SK-N-SH (cell line): Measurements from ENCODE around the gene ZIC1. TPM values are rescaled to one million over a fixed set of nuclear protein-coding genes. Genes with fewer than 3 reads are reported as not detected.

Experiments used
- CTCF ChIA-PET: fragments of 300-600, 350-600 bp; formaldehyde crosslinking; extraction: SDS; loops from one replicate; lab custom pipeline; 2021; lab: Yijun Ruan, JAX
- POLR2A ChIA-PET: fragments of 350-600 bp; sonication (Branson Sonifier 250); formaldehyde crosslinking; extraction: SDS; loops from one replicate; lab custom pipeline; 2020; ENCODE audit warnings: antibody characterized with exemption, inconsistent platforms; lab: Yijun Ruan, JAX
- DNase-seq: peaks from one replicate; pipeline ENCODE4 v3.0.0; 2012
- H2AFZ ChIP-seq: fragments of 200-600 bp; sonication (generic); 2 replicates; pipeline ENCODE4 v1.8.1; 2016; ENCODE audit warnings: antibody characterized with exemption, mild to moderate bottlenecking, low read depth
- H3F3A ChIP-seq: fragments of 200-600 bp; sonication (generic); replicated peaks from 2 replicates; pipeline ENCODE3; 2016; ENCODE audit warnings: antibody characterized with exemption, mild to moderate bottlenecking; ENCODE audit not compliant: insufficient read depth
- H3K27ac ChIP-seq, 2 experiments: fragments of 200-500 bp in 1 of 2; fragments of 200-600 bp in 1 of 2; sonication (Bioruptor generic) in 1 of 2; sonication (generic), shearing (Covaris generic) in 1 of 2; 2 replicates each; pipeline versions ENCODE4 v1.5.1 to v1.6.1; 2014 to 2016; ENCODE audit warnings: low read depth in 2 of 2, inconsistent platforms in 1 of 2, low read length in 1 of 2, mild to moderate bottlenecking in 1 of 2, mixed read lengths in 1 of 2
- H3K27me3 ChIP-seq: fragments of 200-600 bp; sonication (generic), shearing (Covaris generic); 2 replicates; pipeline ENCODE4 v1.6.1; 2016; ENCODE audit warnings: mixed run types; ENCODE audit not compliant: insufficient read depth
- H3K36me3 ChIP-seq, 2 experiments: fragments of 200-500 bp in 1 of 2; fragments of 200-600 bp in 1 of 2; sonication (Bioruptor generic) in 1 of 2; sonication (generic) in 1 of 2; replicated peaks in 1 of 2; 2 replicates each; pipeline versions ENCODE3 to v1.5.1; 2014 to 2016; ENCODE audit warnings: low read length in 1 of 2, mild to moderate bottlenecking in 1 of 2; ENCODE audit not compliant: insufficient read depth in 2 of 2, control insufficient read depth in 1 of 2
- H3K4me1 ChIP-seq, 2 experiments: fragments of 200-500 bp in 1 of 2; fragments of 200-600 bp in 1 of 2; sonication (Bioruptor generic) in 1 of 2; sonication (generic), shearing (Covaris generic) in 1 of 2; 2 replicates each; pipeline versions ENCODE4 v1.5.1 to v1.6.1; 2014 to 2016; ENCODE audit warnings: low read depth in 1 of 2, low read length in 1 of 2, mixed run types in 1 of 2; ENCODE audit not compliant: insufficient read depth in 2 of 2, control insufficient read depth in 1 of 2
- H3K4me2 ChIP-seq: fragments of 200-600 bp; sonication (generic), shearing (Covaris generic); 2 replicates; pipeline ENCODE4 v1.6.1; 2017; ENCODE audit warnings: mixed run types
- H3K4me3 ChIP-seq, 2 experiments: fragments of 200-500 bp in 1 of 2; fragments of 200-600 bp in 1 of 2; sonication (Bioruptor generic) in 1 of 2; sonication (generic), shearing (Covaris generic) in 1 of 2; 2 replicates each; pipeline versions ENCODE4 v1.5.1 to v1.8.1; 2014 to 2016; ENCODE audit warnings: low read depth in 2 of 2, inconsistent platforms in 1 of 2, low read length in 1 of 2, mild to moderate bottlenecking in 1 of 2, mixed read lengths in 1 of 2, moderate library complexity in 1 of 2
- H3K79me2 ChIP-seq: fragments of 200-600 bp; sonication (generic); 2 replicates; pipeline ENCODE4 v1.8.1; 2017; ENCODE audit warnings: mild to moderate bottlenecking; ENCODE audit not compliant: insufficient read depth
- H3K9ac ChIP-seq: fragments of 200-600 bp; sonication (generic); 2 replicates; pipeline ENCODE4 v1.6.1; 2017; ENCODE audit warnings: mixed run types
- H3K9me2 ChIP-seq: fragments of 200-600 bp; sonication (generic); 2 replicates; pipeline ENCODE4 v1.6.1; 2017; ENCODE audit warnings: mixed run types
- H3K9me3 ChIP-seq: fragments of 200-600 bp; sonication (generic); 2 replicates; pipeline ENCODE4 v1.6.1; 2017; ENCODE audit warnings: mixed run types, mild to moderate bottlenecking, moderate library complexity
- H4K20me1 ChIP-seq: fragments of 200-600 bp; sonication (generic); 2 replicates; pipeline ENCODE4 v1.6.1; 2017; ENCODE audit warnings: mild to moderate bottlenecking, mixed run types; ENCODE audit not compliant: insufficient read depth
- CTCF ChIP-seq: fragments of 200-600 bp; sonication (generic); IDR thresholded peaks from 2 replicates; pipeline ENCODE4 v1.6.1; 2017; ENCODE audit warnings: antibody characterized with exemption, mild to moderate bottlenecking, moderate library complexity
- EP300 ChIP-seq, 2 experiments: IDR thresholded peaks; 2 replicates each; pipeline versions ENCODE4 v1.4.0 to v1.6.1; 2012; ENCODE audit warnings: borderline replicate concordance in 1 of 2, low read depth in 1 of 2, low read length in 1 of 2
- FOSL2 ChIP-seq: IDR thresholded peaks from 2 replicates; pipeline ENCODE4 v1.4.0; 2012; ENCODE audit warnings: low read depth, mild to moderate bottlenecking, moderate library complexity, borderline replicate concordance
- FOXJ3 ChIP-seq: sonication (generic); formaldehyde crosslinking; IDR thresholded peaks from 2 replicates; pipeline ENCODE4 v1.5.1; 2020; ENCODE audit warnings: mild to moderate bottlenecking, missing genetic modification reagents
- JUND ChIP-seq: IDR thresholded peaks from 2 replicates; pipeline ENCODE4 v1.4.0; 2012
- NRF1 ChIP-seq: IDR thresholded peaks from 2 replicates; pipeline ENCODE4 v1.6.1; 2012; ENCODE audit warnings: low read depth, mild to moderate bottlenecking, low read length
- PBX3 ChIP-seq: IDR thresholded peaks from 2 replicates; pipeline ENCODE4; 2012
- REST ChIP-seq: IDR thresholded peaks from 2 replicates; pipeline ENCODE4 v1.6.1; 2012; ENCODE audit warnings: mild to moderate bottlenecking, low read depth, low read length, moderate library complexity
- SIN3A ChIP-seq: IDR thresholded peaks from 2 replicates; pipeline ENCODE4 v1.6.1; 2012; ENCODE audit warnings: low read depth, mild to moderate bottlenecking, low read length, moderate library complexity, borderline replicate concordance
- SMC3 ChIP-seq: IDR thresholded peaks from 2 replicates; pipeline ENCODE4 v1.6.1; 2012; ENCODE audit warnings: low read depth, low read length, improper control_type of control experiment
- TAF1 ChIP-seq: IDR thresholded peaks from 2 replicates; pipeline ENCODE4 v1.6.1; 2012; ENCODE audit warnings: low read depth, mild to moderate bottlenecking, low read length, moderate library complexity, borderline replicate concordance
- TEAD4 ChIP-seq: IDR thresholded peaks from 2 replicates; pipeline ENCODE4 v1.4.0; 2012; ENCODE audit warnings: mild to moderate bottlenecking, borderline replicate concordance; ENCODE audit not compliant: insufficient read depth
- USF1 ChIP-seq: IDR thresholded peaks from 2 replicates; pipeline ENCODE4 v1.4.0; 2012; ENCODE audit warnings: low read depth, borderline replicate concordance
- YY1 ChIP-seq: IDR thresholded peaks from 2 replicates; pipeline ENCODE4 v1.4.0; 2012; ENCODE audit warnings: low read depth, mild to moderate bottlenecking
- WGBS: methylation state at CpG from one replicate; pipeline ENCODE4 v1.1.6; 2017; ENCODE audit warnings: low lambda C conversion rate; 5-methylcytosine and 5-hydroxymethylcytosine counted together
- polyA plus RNA-seq, 3 experiments: library from polyadenylated mRNA; depleted of rRNA; stranded (reverse); fragments of >200 nt; gene quantifications; 2 replicates each; pipeline ENCODE4 v1.2.3, GENCODE V29; 2012

The ZIC1 gene
- polyA plus RNA-seq, 1 of the 3 experiments (the other 2 are of a cell fraction): 16.7 TPM

- no peaks in the 10 kb centered on the region for H3K36me3 ChIP-seq
- no peak overlapping the region for H3K9ac ChIP-seq
- H3F3A ChIP-seq: no peaks in the 10 kb centered on the region
- POLR2A ChIA-PET: no interaction called here
- H4K20me1 ChIP-seq: no peaks in the 10 kb centered on the region
- CTCF ChIA-PET: interaction anchor here (0.7 kb wide), 1 partner anchor 14 kb away, joined by 4 read pairs; no protein-coding TSS in a partner anchor
- H2AFZ ChIP-seq: no peak overlapping the region
- WGBS: 68% methylated on average over 27 of the region's 27 CpGs
- H3K4me1 ChIP-seq: no peaks in the 10 kb centered on the region; a peak in 1 of 4 replicates
- no peak overlapping the region for H3K4me2 ChIP-seq
- no peak overlapping the region for H3K27ac ChIP-seq
- H3K9me3 ChIP-seq: no peaks in the 10 kb centered on the region
- H3K4me3 ChIP-seq: no peak overlapping the region
- H3K79me2 ChIP-seq: no peaks in the 10 kb centered on the region
- H3K9me2 ChIP-seq: no peaks in the 10 kb centered on the region
- no peak for DNase-seq
- TF ChIP-seq PBX3: no peak
- TF ChIP-seq YY1: no peak
- no peak for TF ChIP-seq JUND
- no peak for TF ChIP-seq USF1
- no peak for TF ChIP-seq EP300 (IDR thresholded peaks at IDR 0.05; ENCODE audit: borderline replicate concordance in 1 of 2, low read depth in 1 of 2, low read length in 1 of 2)
- no peak for TF ChIP-seq TEAD4
- TF ChIP-seq SIN3A: no peak
- no peak for TF ChIP-seq FOXJ3 (CRISPR knock-in tag)
- TF ChIP-seq SMC3: no peak
- no peak for TF ChIP-seq CTCF
- TF ChIP-seq REST: no peak
- no peak for TF ChIP-seq TAF1
- TF ChIP-seq NRF1: no peak
- TF ChIP-seq FOSL2: no peak
- peaks cover 67% of the 10 kb centered on the region for H3K27me3 ChIP-seq
Measured at GRCh38 chr3:147407498-147408187, 1.5 kb upstream of the ZIC1 start.
